Heart left ventricle (tissue), 16 donors: ENCODE data around the gene YY1. TPM values are rescaled to one million over a fixed set of nuclear protein-coding genes. Genes with fewer than 3 reads are reported as not detected.

Experiments
- ATAC-seq, 4 donors: fragments of 200-7000 bp; cut with Tn5 transposase; one replicate each; pipeline ENCODE4 v1.9.1; 2020 to 2022; ENCODE audit warnings: moderate library complexity in 4 of 4, mild to moderate bottlenecking in 3 of 4, moderate number of reproducible peaks in 1 of 4
- DNase-seq, 5 donors: peaks; one replicate each; pipeline ENCODE4 v3.0.0-alpha.2; 2020
- H3K27ac ChIP-seq, 12 donors: fragments of 200-600 bp; sonication (generic) in 4 of 12; one replicate each; pipeline versions ENCODE4 v1.5.0 to v1.8.0; 2016 to 2022; ENCODE audit warnings: mild to moderate bottlenecking in 2 of 12
- H3K27me3 ChIP-seq, 9 donors: fragments of 200-600 bp; sonication (generic) in 2 of 9; one replicate each; pipeline versions ENCODE4 v1.5.1 to v1.8.0; 2016 to 2022; ENCODE audit warnings: mild to moderate bottlenecking in 3 of 9
- H3K36me3 ChIP-seq, 9 donors: fragments of 200-600 bp; sonication (generic) in 2 of 9; one replicate each; pipeline versions ENCODE4 v1.5.0 to v1.8.0; 2018 to 2022; ENCODE audit warnings: mild to moderate bottlenecking in 2 of 9
- H3K4me1 ChIP-seq, 12 donors: fragments of 200-600 bp; sonication (generic) in 4 of 12; one replicate each; pipeline versions ENCODE4 v1.5.0 to v1.8.0; 2016 to 2022; ENCODE audit warnings: mild to moderate bottlenecking in 3 of 12
- H3K4me3 ChIP-seq, 12 donors: fragments of 200-600 bp; sonication (generic) in 4 of 12; one replicate each; pipeline versions ENCODE4 v1.5.0 to v1.8.0; 2017 to 2022; ENCODE audit warnings: mild to moderate bottlenecking in 9 of 12, moderate library complexity in 4 of 12
- H3K9me3 ChIP-seq, 12 donors: fragments of 200-600 bp; sonication (generic) in 4 of 12; one replicate each; pipeline versions ENCODE4 v1.5.0 to v1.8.0; 2016 to 2022; ENCODE audit warnings: mild to moderate bottlenecking in 1 of 12
- CTCF ChIP-seq, 12 donors: fragments of 200-600 bp; sonication (generic) in 4 of 12; IDR thresholded peaks; one replicate each; pipeline versions ENCODE4 v1.5.0 to v1.8.0; 2018 to 2022; ENCODE audit warnings: antibody characterized with exemption in 12 of 12, mild to moderate bottlenecking in 5 of 12
- POLR2A ChIP-seq, 2 donors: fragments of 450-650 bp; IDR thresholded peaks; one replicate each; pipeline ENCODE4 v1.6.1; 2017; ENCODE audit warnings: antibody characterized with exemption in 2 of 2, mild to moderate bottlenecking in 2 of 2, moderate library complexity in 2 of 2
- WGBS, 4 donors: extraction: QIAGEN DNeasy Blood & Tissue Kit in 2 of 4; methylation state at CpG; one replicate each; pipeline versions ENCODE4 v1.1.5 to v1.1.7; 2013 to 2018; 5-methylcytosine and 5-hydroxymethylcytosine counted together
- intact Hi-C, 10 donors: fragments of 100-400 bp; cut with DNase I; formaldehyde crosslinking; loops; one replicate each; pipeline versions ENCODE4 v1.11.1 to v1.14.2; 2022
- polyA plus RNA-seq, 2 donors: library from polyadenylated mRNA; stranded (reverse); fragments of 200-250 nt; gene quantifications; one replicate each; pipeline ENCODE4 v1.2.3, GENCODE V29; 2013
- total RNA-seq, 9 donors: library from RNA; depleted of rRNA in 2 of 9; stranded (reverse); fragments of >200 nt in 2 of 9; fragmentation: NEBNext Ultra II Directional in 3 of 9; extraction: Animal tissue kit (Norgen Biotek cat#: 25700) in 3 of 9; gene quantifications; one replicate each; pipeline versions ENCODE4 v1.1.0 to v1.2.4, GENCODE V29; 2016 to 2023
- donor health status: ischemic (EF 13 %, LVEDD 7.1; RV severe dilation, severe dysfunction).
- donor health status: healthy with polysubstance abuse.
- donor health status: DM: no; HTN: yes; CAD: no.
- donor health status: DM: no; HTN: no; CAD: no.
- donor health status: ischemic (EF 25% LVEDD 6.9; RV normal size, moderate dysfunction).
- donor health status: ischemic (EF 25% LVEDD 5.7; RV mildly dilated, moderate dysfunction).
- donor health status: healthy.
- donor health status: DM: yes; HTN: yes; CAD: no.
- donor health status: ischemic (EF 35%, LVEDD 5.7; RV mildly dilated, moderate dysfunction).
- donor health status: nonischemic (EF 11% LVEDD 7.7; RV severe dilation, severe dysfunction).
- donor health status: DM: yes; HTN: yes; CAD: no.
- donor health status: PGD.
- donor health status: ischemic (EF 29% LVEDD 5.4; RV normal size, mild dysfunction).
- donor health status: nonischemic (EF 23%, LVEDD 6.1; RV moderate dilation, normal function).

The YY1 gene
- total and polyA plus RNA-seq, 11 donors = 18.4 to 59.7 (median 45.1) TPM

DNA sequence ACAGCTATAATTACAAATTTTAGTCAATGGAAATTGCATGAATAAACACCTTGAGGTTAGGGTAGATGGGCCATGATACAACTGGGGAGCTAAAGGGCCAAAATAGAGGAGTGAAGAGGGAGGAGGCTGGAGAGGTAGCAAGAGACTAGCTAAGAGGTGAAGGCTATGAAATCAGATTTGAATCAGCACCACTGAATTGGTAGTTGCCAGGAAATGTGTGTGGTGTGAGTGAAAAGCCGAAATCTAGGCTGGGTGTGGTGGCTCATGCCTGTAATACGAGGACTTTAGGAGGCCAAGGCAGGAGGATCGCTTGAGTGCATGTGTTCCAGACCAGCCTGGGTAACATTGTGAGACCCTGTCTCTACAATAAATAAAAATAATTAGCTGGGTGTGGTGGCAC lies 22.7 kb downstream of the YY1 start:
- ATAC-seq = no peak
- Histone ChIP-seq H3K4me3 (no peak overlapping the region), H3K27ac (peak overlapping the region in 1 of 12 donors; percentile 50), H3K36me3 (peaks cover 0 to 33% (median 15%) of the 10 kb centered on the region in 9 donors), H3K27me3 (no peaks in the 10 kb centered on the region), H3K9me3 (no peaks in the 10 kb centered on the region), H3K4me1 (peaks cover 0 to 64% (median 39%) of the 10 kb centered on the region in 12 donors)
- DNase-seq = no peak
- intact Hi-C loops = no loop called here
- TF ChIP-seq POLR2A (IDR thresholded peaks at IDR 0.05) (no peak), CTCF (IDR thresholded peaks at IDR 0.05) (no peak)
- 84 to 91% (median 86%) methylated on average over 3 of the region's 3 CpGs for WGBS, 4 donors

DNA sequence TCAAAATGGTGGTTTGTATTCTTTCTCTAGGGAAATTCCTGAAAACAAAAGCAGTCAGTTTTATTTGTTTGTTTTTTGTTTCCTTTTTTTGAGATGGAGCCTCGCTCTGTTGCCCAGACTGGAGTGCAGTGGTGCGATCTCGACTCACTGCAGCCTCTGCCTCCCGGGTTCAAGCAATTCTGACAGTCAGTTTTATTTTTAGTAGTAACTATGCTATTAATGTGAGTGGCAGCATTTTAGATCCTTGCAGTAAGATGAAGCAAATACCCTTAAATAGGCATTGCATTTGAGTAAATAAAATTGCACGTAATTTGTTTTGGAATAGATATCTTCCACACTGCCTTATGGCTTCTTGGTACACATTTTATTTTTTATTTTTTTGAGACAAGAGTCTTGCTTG lies 23.6 kb downstream of the YY1 start:
- ATAC-seq (no peak), DNase-seq (no peak)
- Histone ChIP-seq H3K27me3 (no peaks in the 10 kb centered on the region), H3K9me3 (no peaks in the 10 kb centered on the region), H3K27ac (peak overlapping the region in 3 of 12 donors; percentile 1 to 50 (median 27)), H3K4me1 (peaks cover 0 to 60% (median 35%) of the 10 kb centered on the region in 12 donors), H3K4me3 (no peak overlapping the region), H3K36me3 (peaks cover 0 to 39% (median 15%) of the 10 kb centered on the region in 9 donors)
- TF ChIP-seq POLR2A (IDR thresholded peaks at IDR 0.05) (no peak), CTCF (IDR thresholded peaks at IDR 0.05) (no peak)
- intact Hi-C loops = no loop called here
- WGBS, 4 donors = 22 to 34% (median 30%) methylated on average over 5 of the region's 5 CpGs

DNA sequence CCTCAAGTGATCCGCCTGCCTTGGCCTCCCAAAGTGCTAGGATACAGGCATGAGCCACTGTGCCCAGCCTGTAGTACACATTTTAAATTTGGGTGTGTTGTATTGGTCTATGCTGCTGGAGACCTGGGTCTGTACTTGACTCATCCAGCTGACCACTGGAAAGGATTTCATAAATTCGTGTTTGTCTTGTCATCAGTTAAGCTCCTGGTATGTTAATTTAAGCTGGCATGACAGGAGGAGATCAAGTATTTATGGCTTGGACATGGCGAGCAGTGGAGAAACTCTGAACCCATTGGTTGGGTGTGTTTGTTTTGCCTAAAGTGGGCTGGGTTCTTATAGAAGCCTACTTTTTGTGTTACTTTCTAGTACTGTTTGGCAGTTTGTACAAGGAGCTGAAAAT lies 24.2 kb downstream of the YY1 start:
- ATAC-seq (no peak), DNase-seq (no peak)
- Histone ChIP-seq H3K27ac (peak overlapping the region in 1 of 12 donors; percentile 1), H3K27me3 (no peaks in the 10 kb centered on the region), H3K36me3 (peaks cover 0 to 39% (median 15%) of the 10 kb centered on the region in 9 donors), H3K4me1 (peaks cover 0 to 54% (median 31%) of the 10 kb centered on the region in 12 donors), H3K4me3 (no peak overlapping the region), H3K9me3 (no peaks in the 10 kb centered on the region)
- WGBS, 4 donors = 70 to 86% (median 78%) methylated on average over 3 of the region's 3 CpGs
- no peak for TF ChIP-seq POLR2A (IDR thresholded peaks at IDR 0.05)
- no peak for TF ChIP-seq CTCF (IDR thresholded peaks at IDR 0.05)
- intact Hi-C loops = no loop called here

DNA sequence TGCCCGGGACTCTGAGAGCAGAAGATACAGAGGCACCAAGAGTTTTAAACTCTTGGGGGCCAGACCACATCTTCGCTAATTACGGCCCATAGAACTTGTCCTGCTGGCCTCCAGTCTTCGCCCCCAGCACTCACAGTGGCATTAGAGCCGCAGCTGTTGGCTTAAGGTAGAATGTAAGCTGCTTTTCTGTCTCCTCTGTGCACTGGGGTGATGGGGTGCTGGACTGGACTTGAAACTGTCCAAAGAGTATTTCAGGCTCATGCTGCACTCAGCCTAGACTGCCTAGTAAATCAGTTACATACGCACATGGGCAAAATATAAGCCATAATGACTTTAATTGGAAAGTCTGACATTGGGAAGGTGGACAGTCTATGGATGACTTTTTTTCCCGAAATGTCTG lies 29.0 kb downstream of the YY1 start:
- Histone ChIP-seq H3K27ac (no peak overlapping the region), H3K9me3 (no peaks in the 10 kb centered on the region), H3K4me3 (no peak overlapping the region), H3K36me3 (peaks cover 0 to 36% (median 13%) of the 10 kb centered on the region in 9 donors), H3K4me1 (peaks cover 0 to 45% (median 8%) of the 10 kb centered on the region in 12 donors), H3K27me3 (no peaks in the 10 kb centered on the region)
- DNase-seq (no peak), ATAC-seq (no peak)
- 92 to 99% (median 95%) methylated on average over 7 of the region's 7 CpGs for WGBS, 4 donors
- TF ChIP-seq POLR2A (IDR thresholded peaks at IDR 0.05) (no peak), CTCF (IDR thresholded peaks at IDR 0.05) (no peak)
- intact Hi-C loops = no loop called here
